ENCODE data around the gene TRMT61A.
"Not testable (repeated sequence)": the region's sequence is repeated elsewhere in the genome, so short reads cannot be mapped to it uniquely, and the experiment has no call there.

The TRMT61A gene

DNA sequence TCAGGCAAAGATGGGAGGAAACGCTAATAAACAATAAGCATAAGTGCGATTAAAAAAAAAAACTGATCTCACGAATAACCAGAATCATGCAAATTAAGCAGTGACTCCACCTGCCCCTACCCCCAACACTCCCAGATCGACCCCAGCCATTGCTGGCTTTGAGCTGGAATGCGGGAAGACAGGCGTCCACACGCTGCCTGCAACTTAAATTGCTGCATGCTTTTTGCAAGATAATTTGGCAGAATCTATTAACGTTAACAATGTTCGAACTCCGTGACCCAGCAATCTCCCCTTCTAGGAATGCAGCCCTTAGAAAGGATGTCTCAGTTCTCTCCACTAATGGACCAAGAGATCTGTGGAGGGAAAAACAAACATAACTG is 5.4 kb upstream of the TRMT61A start:
- no peak for FAIRE-seq

DNA sequence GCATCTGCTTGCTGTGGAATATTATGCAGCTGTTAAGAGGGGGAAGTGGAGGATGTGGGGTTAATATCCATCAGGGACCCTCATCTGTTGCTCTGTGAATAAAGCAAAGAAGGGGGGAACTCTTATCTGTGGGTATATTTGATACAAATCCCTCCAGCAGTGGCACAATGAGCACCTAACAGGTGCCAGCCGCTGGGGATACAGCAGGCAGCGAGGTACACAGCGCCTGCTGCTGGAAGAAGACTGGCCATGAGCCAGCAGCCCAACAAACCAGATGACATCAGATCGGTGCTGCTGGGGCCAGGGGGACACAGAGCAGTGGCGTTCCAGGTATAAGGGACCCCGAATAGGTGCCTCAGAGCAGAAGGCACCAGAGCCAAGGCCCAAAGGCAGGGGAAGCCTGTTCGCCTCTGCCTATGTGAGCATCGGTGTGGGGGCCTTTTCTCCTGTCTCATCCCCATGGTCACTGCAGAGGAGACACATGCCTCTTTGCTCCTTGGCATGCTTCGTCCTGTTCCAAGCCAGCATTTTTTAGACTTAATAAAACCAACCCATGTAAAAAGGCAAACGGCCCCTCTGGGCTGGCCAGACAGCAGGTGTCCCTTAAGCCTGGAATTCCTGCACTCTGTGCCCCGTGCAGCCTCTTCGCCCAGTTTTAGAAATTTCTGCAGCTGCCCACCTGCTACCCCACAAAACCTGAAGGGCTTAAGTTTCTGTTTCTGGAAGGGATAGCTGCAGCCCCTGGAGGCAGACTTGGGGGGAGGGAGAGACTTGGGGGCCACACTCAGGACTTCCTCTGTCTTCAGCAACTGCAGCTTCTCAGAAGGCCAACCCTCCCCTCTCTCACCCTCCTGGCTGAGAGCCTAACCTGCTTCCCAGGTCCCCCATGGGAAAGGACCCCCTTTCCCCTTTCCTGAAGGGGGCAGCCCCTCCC is 4.7 kb upstream of the TRMT61A start:
- FAIRE-seq = no peak

DNA sequence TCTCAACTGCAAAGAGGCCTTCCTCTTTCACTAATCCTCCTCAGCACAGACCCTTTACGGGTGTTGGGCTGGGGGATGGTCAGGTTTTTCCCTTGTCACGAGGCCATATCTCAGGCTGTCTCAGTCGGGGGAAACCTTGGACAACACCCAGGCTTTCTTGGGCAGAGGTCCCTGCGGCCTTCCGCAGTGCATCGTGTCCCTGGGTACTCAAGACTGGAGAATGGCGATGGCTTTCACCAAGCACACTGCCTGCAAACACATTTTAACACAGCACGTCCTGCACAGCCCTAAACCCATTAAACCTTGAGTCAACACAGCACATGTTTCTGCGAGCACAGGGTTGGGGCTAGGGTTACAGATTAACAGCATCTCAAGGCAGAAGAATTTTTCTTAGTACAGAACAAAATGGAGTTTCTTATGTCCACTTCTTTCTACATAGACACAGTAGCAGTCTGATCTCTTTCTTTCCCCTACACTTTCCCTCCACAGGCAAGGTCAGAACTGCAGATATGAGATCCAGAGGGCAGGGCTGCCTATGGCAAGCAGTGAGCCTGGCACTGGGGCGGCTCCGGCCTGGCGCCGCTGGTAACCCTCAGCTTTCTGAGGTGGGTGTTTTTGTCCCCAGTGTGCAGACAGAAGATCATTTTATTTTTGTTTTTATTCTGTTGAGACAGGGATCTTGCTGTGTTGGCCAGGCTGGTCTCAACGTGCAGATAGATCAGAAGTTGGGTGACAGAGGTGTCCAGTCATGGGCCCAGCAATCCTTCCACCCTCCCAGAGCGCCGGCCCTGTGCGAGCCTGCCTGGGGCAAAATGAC is 3.4 kb upstream of the TRMT61A start:
- not testable (repeated sequence) for FAIRE-seq

- no peak for FAIRE-seq
Observed at GRCh38 chr14:103526247-103526913, 2.6 kb upstream of the TRMT61A start.

- FAIRE-seq = no peak
Observed at GRCh38 chr14:103526914-103527248, 2.1 kb upstream of the TRMT61A start.

DNA sequence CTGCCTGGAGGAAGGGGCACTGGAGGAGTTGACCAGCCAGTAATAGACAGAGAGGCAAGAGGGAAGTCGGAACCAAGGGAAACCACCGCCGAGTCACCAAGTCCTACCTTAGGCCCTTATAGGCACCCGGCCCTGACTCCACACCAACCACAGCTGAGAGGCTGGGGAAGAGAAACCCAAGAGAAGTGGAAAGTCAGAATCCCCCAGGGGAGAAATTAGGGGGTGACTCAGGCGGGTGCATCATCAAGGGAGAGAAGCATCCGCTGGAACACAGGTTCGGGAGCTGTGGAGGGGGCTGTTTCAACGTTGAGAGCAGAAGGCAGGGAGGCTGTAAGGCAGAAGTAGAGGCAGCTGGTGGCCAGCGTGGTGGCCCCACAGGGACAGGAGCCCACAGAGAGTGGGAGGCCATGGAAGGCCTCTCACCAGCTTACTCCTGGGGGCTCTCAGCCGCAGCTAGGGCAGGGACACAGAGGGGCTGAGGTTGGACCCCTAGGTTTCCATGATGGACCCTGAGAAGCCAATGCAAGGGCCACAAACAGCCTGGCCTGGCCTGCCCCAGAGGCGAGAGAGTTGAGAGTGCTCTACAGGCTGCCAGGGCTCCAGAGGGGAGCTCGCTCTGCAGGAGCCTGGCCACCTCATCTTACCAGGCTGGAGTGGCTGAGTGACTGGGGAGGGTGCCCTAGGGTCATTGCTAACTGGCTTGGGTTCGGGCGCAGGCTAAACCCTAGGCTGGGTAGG is 1.4 kb upstream of the TRMT61A start:
- FAIRE-seq = no peak

DNA sequence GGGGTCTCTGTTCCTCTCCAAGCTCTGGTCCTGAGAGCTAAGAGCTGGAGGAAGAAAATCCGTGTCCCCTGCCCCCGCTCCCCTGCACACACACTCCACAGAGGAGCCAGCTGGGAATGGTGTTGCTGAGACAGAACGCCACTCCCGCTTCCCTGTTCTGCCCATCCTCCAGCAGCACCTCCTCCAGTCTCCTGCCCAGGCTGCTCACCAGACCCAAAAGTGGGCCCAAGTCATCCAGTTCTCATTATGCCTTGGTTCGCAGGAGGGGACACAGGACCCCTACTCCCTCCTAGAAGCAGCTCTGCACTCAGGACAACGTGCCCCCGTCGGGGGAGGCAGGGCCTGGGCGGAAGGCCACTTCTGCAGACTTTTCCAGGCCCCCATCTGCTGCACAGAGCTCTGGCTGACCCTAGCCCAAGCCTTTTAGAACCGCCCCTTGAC is 830 bp upstream of the TRMT61A start:
- FAIRE-seq = no peak

GRCh38 chr14:103529383-103530365 is 678 bp downstream of the TRMT61A start:
- no peak for FAIRE-seq

DNA sequence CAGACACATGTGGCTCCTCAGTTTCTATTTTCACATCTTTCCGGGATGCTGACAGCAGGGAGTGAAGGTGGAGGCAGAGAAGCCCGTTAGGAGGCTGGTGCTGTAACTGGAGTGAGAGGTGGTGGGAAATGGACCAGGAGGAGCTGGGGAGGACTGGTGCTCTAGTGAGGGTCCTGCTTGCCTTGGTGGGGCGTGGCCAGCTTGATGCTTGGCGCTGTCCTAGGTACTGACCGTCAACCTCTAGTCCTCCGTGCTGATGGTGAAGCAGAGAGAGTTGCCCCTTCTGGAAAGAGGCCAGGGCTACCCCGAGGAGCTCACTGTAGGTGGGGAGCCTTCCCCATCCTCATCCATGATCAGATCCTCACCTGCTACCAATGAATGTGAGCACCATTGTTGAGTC is 1.4 kb downstream of the TRMT61A start:
- FAIRE-seq = no peak

- no peak for FAIRE-seq
Observed at GRCh38 chr14:103530831-103531230, 1.8 kb downstream of the TRMT61A start.

DNA sequence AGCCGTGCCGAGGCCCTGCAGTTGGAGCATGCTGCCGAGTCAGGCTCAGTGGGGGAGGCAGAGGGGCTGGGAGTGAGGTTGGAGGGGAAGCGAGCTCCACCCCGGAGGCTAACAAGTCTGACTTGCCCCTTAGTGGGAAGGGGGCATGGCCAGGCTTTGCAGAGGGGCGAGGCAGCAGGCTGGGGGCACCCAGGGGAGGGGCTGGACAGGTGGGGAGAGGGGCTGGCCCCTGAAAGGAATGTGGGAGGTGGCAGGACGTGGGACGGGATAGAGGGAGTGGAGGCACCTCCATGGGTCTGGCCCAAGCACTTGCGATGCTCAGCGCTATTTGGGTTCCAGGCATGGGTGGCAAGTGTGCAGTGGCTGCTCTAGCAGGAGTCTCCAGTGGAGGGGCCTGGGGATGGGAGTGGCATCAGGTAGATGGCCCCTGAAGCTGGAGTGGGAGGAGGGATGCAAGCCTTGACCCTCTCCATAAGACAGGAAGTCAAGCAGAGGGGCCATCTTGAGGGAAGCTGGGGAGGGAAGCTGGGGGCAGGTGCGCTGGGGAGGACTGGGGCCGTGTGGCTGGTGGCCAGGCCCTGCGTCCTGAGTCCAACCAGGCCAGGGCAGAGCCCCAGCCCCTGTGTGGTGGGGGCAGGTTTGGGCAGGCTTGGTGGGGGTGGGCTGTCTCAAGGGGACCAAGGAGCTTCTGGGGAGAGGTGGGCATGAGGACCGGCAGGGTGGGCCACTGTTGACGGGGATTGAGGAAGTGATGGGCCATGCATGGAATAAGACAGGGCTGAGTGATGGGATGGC is 2.6 kb downstream of the TRMT61A start:
- FAIRE-seq = no peak

- no peak for FAIRE-seq
Observed at GRCh38 chr14:103532216-103533136, 3.5 kb downstream of the TRMT61A start.

GRCh38 chr14:103533137-103533998 is 4.4 kb downstream of the TRMT61A start:
- FAIRE-seq = no peak

- no peak for FAIRE-seq
Observed at GRCh38 chr14:103533999-103534575, 5.1 kb downstream of the TRMT61A start.

- no peak for FAIRE-seq
Observed at GRCh38 chr14:103534576-103535061, 5.6 kb downstream of the TRMT61A start.

DNA sequence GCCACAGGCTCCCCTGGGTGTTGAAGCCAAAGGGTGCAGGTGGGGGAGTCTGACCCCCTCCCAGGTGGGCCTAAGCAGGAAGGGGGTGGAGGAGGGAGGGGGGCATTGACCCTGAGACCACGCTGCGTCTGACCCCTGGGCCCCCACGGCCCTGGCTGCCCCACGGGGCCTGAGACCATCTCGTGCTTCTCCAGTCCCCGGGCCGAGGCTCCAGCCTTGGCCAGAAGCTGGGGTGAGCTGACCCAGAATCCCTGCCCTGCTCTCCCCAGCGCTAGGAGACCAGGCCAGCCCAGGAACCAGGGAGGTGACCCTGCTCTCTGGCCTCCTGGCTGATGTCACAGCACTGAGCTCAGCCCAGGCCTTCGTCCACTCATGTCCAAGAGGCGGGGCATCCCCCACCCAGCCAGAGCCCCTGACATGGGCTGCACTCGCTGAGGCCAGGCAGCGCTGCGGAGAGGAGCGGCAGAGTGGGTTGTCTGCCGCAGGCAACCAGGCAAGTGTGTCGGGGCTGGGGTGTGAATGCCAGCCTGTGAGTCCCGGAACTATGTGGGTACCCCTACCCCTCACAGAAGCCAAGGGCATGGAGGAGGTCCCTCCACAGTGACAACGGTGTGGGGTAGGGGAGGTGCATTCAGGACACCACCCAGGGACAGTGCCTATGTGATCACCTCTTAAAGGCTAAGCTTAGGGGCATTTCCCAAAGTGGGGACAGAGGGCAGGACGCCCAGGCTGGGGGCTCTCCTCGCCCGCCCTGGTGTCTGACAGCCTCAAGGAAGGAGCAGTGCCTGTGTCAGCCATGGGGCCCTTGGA is 6.3 kb downstream of the TRMT61A start:
- FAIRE-seq = no peak

All from A204.1 (cell line).